ENCODE data around the gene PCK2.

PCK2 gene

DNA sequence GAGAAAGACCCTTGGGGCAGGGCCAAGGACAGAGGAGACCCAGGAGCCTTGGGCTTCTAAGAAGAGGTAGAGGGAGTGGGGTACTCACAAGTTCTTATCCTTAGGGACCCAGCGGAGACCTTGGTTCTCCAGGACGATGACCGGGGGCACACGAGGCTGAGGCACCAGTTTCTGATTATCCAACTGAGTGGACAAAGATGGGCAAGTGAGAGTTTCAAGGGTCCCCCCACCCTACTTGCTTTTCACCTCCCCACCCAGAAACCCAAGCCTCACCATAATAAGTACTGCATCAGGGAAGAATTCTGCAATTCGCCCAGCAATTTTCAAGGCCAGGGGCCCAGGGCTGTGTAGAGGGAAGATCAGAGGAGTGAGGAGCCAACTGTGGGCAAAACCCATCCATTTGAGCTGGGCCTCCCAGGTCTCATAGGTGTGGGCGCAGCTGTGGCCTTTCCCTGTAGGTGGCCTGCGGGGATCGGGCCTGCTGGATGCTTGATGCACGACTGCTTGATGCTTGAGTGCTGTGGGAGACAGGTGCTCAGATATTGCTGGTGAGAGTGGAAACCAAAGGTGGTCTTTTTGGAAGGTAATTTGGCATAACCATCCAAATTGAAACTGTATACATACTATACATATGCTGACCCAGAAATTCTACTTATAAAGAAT, 45.3 kb downstream of the PCK2 start:
- DNase-seq: no peak

DNA sequence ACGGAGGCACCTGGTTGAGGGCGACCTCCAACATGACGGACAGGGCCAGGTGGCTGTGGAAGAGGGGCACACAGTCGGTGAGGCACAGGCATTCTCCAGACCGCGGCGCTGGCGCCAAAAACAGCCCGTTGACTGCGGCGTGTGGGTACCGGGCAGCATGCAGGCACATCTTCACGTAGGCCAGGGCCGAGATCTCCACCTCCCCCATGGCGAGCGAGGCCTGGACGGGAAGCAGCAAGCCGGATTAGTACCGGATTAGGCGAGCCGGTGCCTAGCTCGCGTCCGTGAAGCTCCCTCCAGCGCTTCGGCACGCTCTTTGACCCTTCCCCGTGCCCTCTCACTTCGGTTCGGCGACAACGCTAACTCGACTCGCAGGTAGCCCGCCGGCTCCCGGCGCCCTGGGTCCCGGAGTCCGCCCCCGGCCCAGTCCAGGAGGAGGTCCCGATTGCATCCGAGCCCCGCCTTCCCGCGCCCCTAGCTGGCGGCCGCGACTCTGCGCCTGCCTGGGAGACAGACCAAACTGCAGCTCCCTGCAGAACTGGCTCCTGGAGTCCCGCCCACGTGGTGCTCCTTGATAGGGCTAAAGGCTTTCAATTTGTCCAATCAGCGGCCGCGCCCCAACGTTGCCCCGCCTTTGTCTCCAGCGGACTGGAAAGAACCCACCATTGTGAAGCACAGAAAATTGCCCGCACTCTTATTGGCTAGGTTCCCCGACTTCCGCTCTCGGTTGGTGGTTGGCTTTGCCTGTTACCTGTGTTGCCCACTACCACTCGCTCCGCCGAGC, 47.2 kb downstream of the PCK2 start, which contains the start of gene EMC9:
TSS of gene EMC9 (minus strand) at position 495 of the 784 bp plus-strand sequence. CDS start at position 208, 287 bp downstream.
- DNase-seq: peak; percentile 100

DNA sequence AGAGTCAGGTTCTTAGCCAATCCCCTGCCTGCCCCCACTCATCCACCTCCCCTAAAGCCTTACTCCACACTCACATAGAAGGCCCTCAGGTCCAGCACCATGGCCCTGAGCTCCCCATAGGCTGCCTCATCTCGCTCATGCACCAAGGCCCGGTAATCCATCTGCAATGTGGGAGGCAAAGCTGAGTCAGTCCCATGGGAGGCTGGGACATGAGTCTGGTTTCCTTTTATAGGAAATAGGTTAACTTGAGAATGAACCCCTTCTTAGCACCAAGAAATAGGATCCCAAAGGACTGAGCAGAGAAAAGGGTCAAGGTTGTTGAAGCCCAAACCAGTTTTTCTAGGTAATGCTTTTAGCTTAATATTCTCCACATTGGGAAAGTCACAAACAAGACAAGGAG, 49.4 kb downstream of the PCK2 start:
- DNase-seq: peak; percentile 76

DNA sequence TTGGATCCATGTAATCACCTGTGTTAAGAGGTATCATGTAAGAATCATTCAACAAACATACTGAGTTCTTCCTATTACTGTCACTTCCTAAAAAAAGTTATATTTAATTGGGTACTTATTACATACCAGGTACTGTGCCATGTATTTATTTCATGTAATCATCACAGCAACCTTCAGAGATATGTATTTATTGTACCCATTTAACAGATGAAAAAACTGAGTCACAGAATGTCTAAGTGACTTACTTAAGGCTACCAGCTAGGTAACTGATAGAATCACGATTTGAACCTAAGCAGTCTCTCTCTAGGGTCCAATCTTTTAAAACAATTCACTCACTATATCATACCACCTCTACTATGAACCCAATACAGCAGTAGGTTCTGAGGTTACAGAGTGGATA, 50.3 kb downstream of the PCK2 start:
- no peak for DNase-seq

DNA sequence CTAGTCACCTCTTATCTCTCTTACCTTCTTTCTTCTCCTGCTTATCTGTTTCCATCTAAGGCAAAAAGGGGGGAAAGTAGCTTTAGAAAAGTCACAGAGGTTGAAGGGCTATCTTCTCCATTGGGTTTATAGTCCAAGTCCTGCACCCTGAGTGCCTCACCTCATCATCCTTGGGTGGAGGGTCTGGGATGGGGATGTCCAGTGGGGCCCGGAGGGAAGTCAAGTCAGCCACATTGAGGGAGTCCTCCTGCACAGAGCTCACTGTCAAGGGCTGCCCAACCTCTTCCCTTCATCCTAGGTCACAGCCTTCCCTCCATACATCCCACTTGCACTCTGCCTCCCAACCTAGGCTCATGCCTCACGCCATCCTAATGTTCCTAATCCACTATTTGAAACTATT, 51.1 kb downstream of the PCK2 start:
- DNase-seq: no peak

DNA sequence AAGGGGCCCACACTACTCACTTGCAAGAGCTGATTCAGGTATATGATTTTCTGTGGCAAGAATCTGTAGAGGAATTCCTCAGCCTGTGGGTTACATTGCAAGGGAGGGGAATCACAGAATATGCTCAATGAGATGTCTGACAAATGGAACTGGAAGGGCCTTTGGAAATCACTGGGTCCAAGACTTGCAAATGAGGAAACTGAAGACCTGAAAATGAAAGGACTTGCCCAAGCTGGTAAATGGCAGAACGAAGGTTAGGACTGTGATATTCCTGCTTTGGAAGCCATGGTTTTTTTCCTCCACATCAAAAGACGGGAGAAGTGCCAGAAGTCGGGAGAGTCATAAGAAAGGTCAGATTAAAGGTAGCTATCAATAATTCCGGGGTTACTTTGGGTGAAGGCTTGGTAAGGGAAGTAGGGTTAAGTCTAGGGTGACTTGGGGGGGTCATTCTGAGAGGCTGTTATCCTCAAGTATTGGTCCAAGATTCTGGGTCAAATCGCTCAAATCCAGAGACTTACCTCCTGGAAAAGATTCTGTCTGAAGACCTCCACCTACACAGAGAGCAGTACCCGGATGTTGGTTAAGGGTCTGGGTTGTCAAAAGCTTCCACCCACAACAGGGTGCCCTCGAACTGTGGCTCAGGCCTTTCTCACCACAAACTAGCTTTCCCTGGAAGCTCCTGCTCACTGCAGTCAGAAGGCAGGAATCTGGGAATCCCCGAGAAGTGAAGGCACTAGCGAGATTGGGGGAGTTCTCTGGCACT, 51.8 kb downstream of the PCK2 start:
- no peak for DNase-seq

DNA sequence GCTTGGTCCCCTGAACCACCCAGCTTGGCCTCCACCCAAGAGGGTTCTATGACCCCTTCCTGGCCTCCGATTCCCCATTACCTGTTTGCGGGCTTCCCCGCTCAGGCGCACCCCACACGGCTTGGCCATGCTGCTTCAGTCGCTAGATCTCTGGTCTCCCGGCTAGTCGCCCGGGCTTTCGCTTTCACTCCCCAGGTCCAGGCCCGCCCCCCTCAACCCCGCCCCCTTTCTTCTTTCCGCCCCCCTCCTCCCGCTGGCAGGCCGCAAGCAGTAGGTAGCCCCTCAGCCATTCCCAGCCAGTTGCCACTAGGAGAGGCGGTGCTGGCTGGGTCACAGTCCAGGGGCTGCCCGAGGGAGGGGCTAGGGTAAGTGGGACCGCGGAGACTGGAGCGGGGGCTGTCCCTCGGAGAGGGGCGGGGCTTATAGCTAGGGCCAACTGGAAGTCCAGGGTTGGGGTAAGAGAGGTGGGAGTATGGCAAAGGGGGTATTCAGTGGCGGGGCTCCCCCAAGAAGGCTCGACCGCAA, 52.4 kb downstream of the PCK2 start, which contains the start of gene PSME2:
TSS of gene PSME2 (minus strand) at position 158 of the 525 bp plus-strand sequence. CDS start at position 129, 29 bp downstream.
- DNase-seq: peak; percentile 98

DNA sequence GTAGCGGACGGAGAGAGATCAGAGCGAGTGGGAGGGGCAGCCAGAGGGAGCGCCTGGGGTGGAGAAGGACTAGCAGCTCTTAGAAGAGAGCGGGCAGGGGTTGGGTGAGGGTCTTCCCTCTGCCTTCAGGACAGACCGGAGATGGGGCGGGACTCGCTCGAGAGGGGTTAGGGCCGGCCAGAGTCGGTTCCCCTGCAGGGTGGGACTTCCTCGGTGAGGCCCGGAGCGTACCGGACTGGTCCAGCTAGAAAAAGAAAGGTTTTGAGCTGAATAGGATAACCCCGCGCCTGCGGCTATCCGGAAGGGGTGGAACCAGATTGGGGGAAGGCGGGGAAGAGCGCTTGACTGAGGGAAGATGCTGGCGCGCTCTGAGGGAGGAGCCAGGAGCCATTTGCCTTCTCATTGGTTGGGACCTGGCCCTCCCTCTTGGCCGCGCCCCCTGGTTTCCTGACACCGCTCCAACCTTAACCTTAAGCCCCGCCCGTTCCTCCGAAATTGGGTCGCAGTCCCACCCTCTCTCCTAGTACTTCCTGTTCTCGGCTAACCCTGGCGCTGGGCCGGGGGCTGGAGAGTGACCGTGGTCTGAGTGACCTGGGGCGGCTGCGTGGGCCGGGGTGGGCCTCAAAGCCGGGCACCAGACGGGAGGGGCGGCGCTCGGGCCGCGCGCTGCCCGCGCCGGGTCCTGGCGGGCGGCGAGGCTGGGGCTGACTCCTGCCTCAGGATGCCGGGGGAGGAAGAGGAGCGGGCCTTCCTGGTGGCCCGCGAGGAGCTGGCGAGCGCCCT, 53.1 kb downstream of the PCK2 start, which contains the start of gene RNF31:
TSS of gene RNF31 (plus strand) at position 521 of the 783 bp plus-strand sequence. CDS start at position 722, 201 bp downstream.
- DNase-seq: peak; percentile 98

DNA sequence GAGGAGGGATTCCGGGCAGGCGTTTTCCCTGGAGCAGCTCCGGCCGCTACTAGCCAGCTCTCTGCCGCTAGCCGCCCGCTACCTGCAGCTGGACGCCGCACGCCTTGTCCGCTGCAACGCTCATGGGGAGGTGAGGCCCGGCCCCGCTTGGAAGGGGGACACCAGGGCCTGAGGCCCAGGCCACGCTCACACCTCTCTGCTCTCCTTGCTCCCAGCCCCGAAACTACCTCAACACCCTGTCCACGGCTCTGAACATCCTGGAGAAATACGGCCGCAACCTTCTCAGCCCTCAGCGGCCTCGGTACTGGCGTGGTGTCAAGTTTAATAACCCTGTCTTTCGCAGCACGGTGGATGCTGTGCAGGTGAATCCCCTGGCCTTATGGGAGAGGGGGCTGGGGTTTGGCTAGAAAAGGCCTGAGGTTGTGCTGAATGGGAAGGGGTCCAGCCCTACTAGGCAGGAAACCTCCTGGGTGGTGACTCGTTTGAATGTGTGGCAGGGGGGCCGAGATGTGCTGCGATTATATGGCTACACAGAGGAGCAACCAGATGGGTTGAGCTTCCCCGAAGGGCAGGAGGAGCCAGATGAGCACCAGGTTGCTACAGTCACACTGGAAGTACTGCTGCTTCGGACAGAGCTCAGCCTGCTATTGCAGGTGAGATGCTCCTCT, 53.8 kb downstream of the PCK2 start:
- no peak for DNase-seq

DNA sequence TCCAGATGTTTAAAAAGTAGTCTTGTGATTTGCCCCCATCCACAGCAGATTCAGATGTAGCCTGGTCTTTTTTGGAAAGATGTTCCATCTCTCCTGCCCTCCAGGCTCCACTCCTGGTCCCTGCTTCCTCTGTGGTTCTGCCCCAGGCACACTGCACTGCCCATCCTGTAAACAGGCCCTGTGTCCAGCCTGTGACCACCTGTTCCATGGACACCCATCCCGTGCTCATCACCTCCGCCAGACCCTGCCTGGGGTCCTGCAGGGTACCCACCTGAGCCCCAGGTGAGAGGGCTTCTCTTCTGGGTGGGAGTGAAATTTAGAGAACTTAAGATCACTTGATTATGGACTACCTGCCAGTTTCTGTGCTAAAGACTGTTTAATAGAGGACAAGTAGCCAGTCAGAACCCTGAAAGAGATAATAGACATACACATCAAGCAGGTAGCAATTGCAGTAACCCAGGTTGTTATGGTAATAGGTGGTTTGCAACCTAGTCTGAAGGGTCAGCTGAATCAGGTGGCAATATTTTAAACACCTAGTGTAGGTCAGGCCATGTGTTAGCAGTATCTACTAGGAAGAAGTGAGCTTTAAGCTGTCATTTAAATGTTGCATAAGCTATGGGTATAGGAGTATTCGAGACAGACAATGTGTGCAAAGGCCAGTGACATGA, 55.3 kb downstream of the PCK2 start:
- no peak for DNase-seq

DNA sequence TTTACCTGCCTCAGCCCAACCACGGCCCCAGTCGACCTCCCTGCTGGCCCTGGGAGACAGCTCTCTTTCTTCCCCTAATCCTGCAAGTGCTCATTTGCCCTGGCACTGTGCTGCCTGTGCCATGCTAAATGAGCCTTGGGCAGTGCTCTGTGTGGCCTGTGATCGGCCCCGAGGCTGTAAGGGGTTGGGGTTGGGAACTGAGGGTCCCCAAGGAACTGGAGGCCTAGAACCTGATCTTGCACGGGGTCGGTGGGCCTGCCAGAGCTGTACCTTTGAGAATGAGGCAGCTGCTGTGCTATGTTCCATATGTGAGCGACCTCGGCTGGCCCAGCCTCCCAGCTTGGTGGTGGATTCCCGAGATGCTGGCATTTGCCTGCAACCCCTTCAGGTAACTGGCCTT, 56.0 kb downstream of the PCK2 start:
- DNase-seq: no peak

DNA sequence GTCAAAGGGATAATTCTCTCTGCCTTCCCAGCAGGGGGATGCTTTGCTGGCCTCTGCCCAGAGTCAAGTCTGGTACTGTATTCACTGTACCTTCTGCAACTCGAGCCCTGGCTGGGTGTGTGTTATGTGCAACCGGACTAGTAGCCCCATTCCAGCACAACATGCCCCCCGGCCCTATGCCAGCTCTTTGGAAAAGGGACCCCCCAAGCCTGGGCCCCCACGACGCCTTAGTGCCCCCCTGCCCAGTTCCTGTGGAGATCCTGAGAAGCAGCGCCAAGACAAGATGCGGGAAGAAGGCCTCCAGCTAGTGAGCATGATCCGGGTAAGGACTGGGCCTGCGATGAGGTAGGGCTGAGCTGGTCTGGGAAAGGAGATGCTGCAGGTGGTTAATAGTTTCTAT, 56.5 kb downstream of the PCK2 start:
- DNase-seq: no peak

DNA sequence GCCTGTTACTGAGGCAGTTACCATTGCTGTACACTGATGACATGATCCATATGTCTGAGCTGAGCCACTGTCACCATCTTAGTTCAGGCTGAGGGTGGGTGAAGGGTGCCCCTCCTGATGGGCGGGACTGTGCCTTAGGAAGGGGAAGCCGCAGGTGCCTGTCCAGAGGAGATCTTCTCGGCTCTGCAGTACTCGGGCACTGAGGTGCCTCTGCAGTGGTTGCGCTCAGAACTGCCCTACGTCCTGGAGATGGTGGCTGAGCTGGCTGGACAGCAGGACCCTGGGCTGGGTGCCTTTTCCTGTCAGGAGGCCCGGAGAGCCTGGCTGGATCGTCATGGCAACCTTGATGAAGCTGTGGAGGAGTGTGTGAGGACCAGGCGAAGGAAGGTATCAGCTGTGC, 56.9 kb downstream of the PCK2 start:
- DNase-seq: no peak

DNA sequence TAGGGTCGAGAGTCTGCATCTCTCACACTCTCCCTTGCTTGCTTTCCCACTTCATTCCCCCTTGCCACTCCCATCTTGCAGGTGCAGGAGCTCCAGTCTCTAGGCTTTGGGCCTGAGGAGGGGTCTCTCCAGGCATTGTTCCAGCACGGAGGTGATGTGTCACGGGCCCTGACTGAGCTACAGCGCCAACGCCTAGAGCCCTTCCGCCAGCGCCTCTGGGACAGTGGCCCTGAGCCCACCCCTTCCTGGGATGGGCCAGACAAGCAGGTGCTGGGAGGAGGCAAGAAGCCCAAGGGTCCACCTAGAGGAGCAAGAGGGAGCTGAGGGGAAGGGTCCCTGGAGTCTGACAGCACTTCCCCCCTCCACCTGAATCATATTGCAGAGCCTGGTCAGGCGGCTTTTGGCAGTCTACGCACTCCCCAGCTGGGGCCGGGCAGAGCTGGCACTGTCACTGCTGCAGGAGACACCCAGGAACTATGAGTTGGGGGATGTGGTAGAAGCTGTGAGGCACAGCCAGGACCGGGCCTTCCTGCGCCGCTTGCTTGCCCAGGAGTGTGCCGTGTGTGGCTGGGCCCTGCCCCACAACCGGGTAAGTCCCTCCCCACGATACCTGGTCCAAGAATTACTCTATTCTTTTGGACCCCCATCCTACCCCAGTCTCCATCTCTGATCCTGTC, 57.4 kb downstream of the PCK2 start:
- DNase-seq: no peak
